K562 (cell line): ENCODE measurements around the gene TMC4. TPM values are rescaled to one million over a fixed set of nuclear protein-coding genes. Genes with fewer than 3 reads are reported as not detected.

Experiments
- ATF3 ChIP-seq, 2 experiments: fragments of 450-650 bp in 1 of 2; sonication (generic) in 1 of 2; formaldehyde crosslinking in 1 of 2; IDR thresholded peaks in 1 of 2; conservative IDR thresholded peaks in 1 of 2; 2 replicates each; pipeline versions ENCODE4 v1.6.1 to v1.8.1; 2016 to 2023; ENCODE audit warnings: mild to moderate bottlenecking in 2 of 2, moderate library complexity in 2 of 2, inconsistent platforms in 1 of 2, missing genetic modification reagents in 1 of 2
- BCLAF1 ChIP-seq, 2 experiments: fragments of 450-650 bp in 1 of 2; IDR thresholded peaks; 2 replicates each; pipeline ENCODE4 v1.6.1; 2011 to 2017; ENCODE audit warnings: low read depth in 2 of 2, antibody characterized with exemption in 1 of 2, borderline replicate concordance in 1 of 2, low read length in 1 of 2, mild to moderate bottlenecking in 1 of 2, mixed read lengths in 1 of 2; ENCODE audit not compliant: control insufficient read depth in 1 of 2
- CREB1 ChIP-seq, 2 experiments: sonication (generic) in 1 of 2; formaldehyde crosslinking in 1 of 2; IDR thresholded peaks; 2 replicates each; pipeline versions ENCODE4 v1.6.1 to v1.8.0; 2012 to 2022; ENCODE audit warnings: inconsistent platforms in 1 of 2, mild to moderate bottlenecking in 1 of 2, missing genetic modification reagents in 1 of 2, moderate library complexity in 1 of 2
- EGR1 ChIP-seq: fragments of 450-650 bp; conservative IDR thresholded peaks from 2 replicates; pipeline ENCODE4 v1.6.1; 2017; ENCODE audit warnings: mild to moderate bottlenecking
- ELK1 ChIP-seq: sonication (generic); formaldehyde crosslinking; IDR thresholded peaks from 2 replicates; pipeline ENCODE4 v1.8.1; 2022; ENCODE audit warnings: missing genetic modification reagents
- GTF2A2 ChIP-seq: IDR thresholded peaks from 2 replicates; pipeline ENCODE4 v1.6.1; 2016; ENCODE audit warnings: mild to moderate bottlenecking, missing genetic modification characterization, missing compliant biosample characterization
- HMGN3 ChIP-seq: IDR thresholded peaks from 2 replicates; pipeline ENCODE4 v1.6.1; 2011; ENCODE audit warnings: borderline replicate concordance, low read depth, mild to moderate bottlenecking, mixed read lengths, low read length; ENCODE audit not compliant: insufficient read length; ENCODE audit errors: extremely low read depth
- MAZ ChIP-seq, 2 experiments: fragments of 450-650 bp in 1 of 2; sonication (generic) in 1 of 2; formaldehyde crosslinking; IDR thresholded peaks in 1 of 2; conservative IDR thresholded peaks in 1 of 2; 2 replicates each; pipeline versions ENCODE4 v1.4.0 to v1.5.0; 2020; ENCODE audit warnings: mild to moderate bottlenecking in 1 of 2, missing genetic modification reagents in 1 of 2
- MEF2D ChIP-seq: conservative IDR thresholded peaks from 2 replicates; pipeline ENCODE4 v1.6.1; 2016; ENCODE audit warnings: low read depth, missing genetic modification characterization, missing compliant biosample characterization
- NRF1 ChIP-seq, 2 experiments: fragments of 450-650 bp; IDR thresholded peaks in 1 of 2; conservative IDR thresholded peaks in 1 of 2; 2 replicates each; pipeline ENCODE4 v1.6.1; 2014; ENCODE audit warnings: mild to moderate bottlenecking in 2 of 2
- POLR2B ChIP-seq: fragments of 450-650 bp; IDR thresholded peaks from 2 replicates; pipeline ENCODE4 v1.6.1; 2018; ENCODE audit warnings: low read depth; ENCODE audit not compliant: partially characterized antibody
- SMAD4 ChIP-seq: fragments of 250-450 bp; sonication (Bioruptor Pico); conservative IDR thresholded peaks from 2 replicates; pipeline ENCODE4 v1.8.0; 2021; ENCODE audit warnings: inconsistent platforms, mild to moderate bottlenecking, moderate library complexity
- THAP12 ChIP-seq: fragments of 250-450 bp; sonication (Bioruptor Pico); IDR thresholded peaks from 2 replicates; pipeline ENCODE4 v1.9.0; 2021; ENCODE audit warnings: mild to moderate bottlenecking, inconsistent platforms
- ZNF133 ChIP-seq: fragments of 250-450 bp; sonication (Bioruptor Pico); IDR thresholded peaks from 2 replicates; pipeline ENCODE4 v1.4.0; 2020; ENCODE audit warnings: mild to moderate bottlenecking
- ZNF23 ChIP-seq: fragments of 250-450 bp; sonication (Bioruptor Pico); IDR thresholded peaks from 2 replicates; pipeline ENCODE4 v1.4.0; 2020; ENCODE audit warnings: mild to moderate bottlenecking
- ZNF277 ChIP-seq: fragments of 250-450 bp; sonication (Bioruptor Pico); IDR thresholded peaks from 2 replicates; pipeline ENCODE4 v1.8.0; 2022; ENCODE audit warnings: inconsistent platforms, mild to moderate bottlenecking, moderate library complexity, borderline replicate concordance
- polyA plus RNA-seq, 8 experiments: library from polyadenylated mRNA; depleted of rRNA in 4 of 8; stranded (reverse) in 5 of 8; unstranded in 3 of 8; fragments of >200 nt; fragmentation: Nextera tagmentation in 2 of 8; fragmentation: Illumina TruSeq in 1 of 8; extraction: Ambion mirVana in 2 of 8; extraction: Trizol in 1 of 8; gene quantifications; 2 replicates each; pipeline versions ENCODE4 v1.2.1 to v1.2.3, GENCODE V29; 2011 to 2014; ENCODE audit warnings: inconsistent platforms in 1 of 8, missing spikeins in 1 of 8
- total RNA-seq, 7 experiments: library from RNA; depleted of rRNA in 6 of 7; stranded (reverse); fragments of >200 nt in 6 of 7; fragmentation: Illumina TruSeq in 2 of 7; extraction: Trizol in 2 of 7; gene quantifications; 2 replicates each; pipeline versions ENCODE4 v1.2.1 to v1.2.3, GENCODE V29; 2011 to 2021; ENCODE audit warnings: low replicate concordance in 1 of 7

Gene TMC4
- total and polyA plus RNA-seq, 9 of the 15 experiments (the other 6 are each of a cell fraction or from before 2014, with no cell fraction given), result 0.12 to 0.79 (median 0.36) TPM; not detected in 2

GRCh38 chr19:54189735-54190502, 17.0 kb upstream of the TMC4 start (continued):
- TF ChIP-seq CREB1 (IDR thresholded peaks at IDR 0.05) (peak; percentile 66), CREB1 (CRISPR knock-in tag; IDR thresholded peaks at IDR 0.05) (peak; percentile 77), ATF3 (IDR thresholded peaks at IDR 0.05) (peak; percentile 46; the same call in 1 of the 2 replicates), ATF3 (CRISPR knock-in tag; conservative IDR thresholded peaks at IDR 0.05) (no peak), ZNF23 (CRISPR knock-in tag) (no peak), NRF1 (conservative IDR thresholded peaks at IDR 0.05 in 1 of 2, IDR thresholded peaks at IDR 0.05 in 1 of 2) (peak; percentile 92 to 93), SMAD4 (CRISPR knock-in tag) (no peak; the same call in 1 of the 2 replicates), MAZ (CRISPR knock-in tag; conservative IDR thresholded peaks at IDR 0.05 in 1 of 2, IDR thresholded peaks at IDR 0.05 in 1 of 2) (peak; percentile 84 to 96), EGR1 (peak; percentile 82), GTF2A2 (tag) (no peak), POLR2B (peak; percentile 94), MEF2D (tag) (peak; percentile 23; the same call in 1 of the 2 replicates), ZNF277 (CRISPR knock-in tag) (no peak), BCLAF1 (IDR thresholded peaks at IDR 0.05; ENCODE audit: borderline replicate concordance in 1 of 2, control insufficient read depth in 1 of 2, low read depth in 2 of 2, low read length in 1 of 2) (no peak), HMGN3 (peak; percentile 23), ZNF133 (CRISPR knock-in tag) (no peak), THAP12 (CRISPR knock-in tag) (no peak), ELK1 (CRISPR knock-in tag) (no peak)
